Measurements from ENCODE around the gene RFFL.
"Not testable (repeated sequence)": the region's sequence is repeated elsewhere in the genome, so short reads cannot be mapped to it uniquely, and the experiment has no call there.

The RFFL gene

GRCh38 chr17:35101036-35101435 lies 37.5 kb upstream of the RFFL start:
- no peak overlapping the region for H3K4me3 ChIP-seq
- no peaks in the 10 kb centered on the region for H3K9me3 ChIP-seq
- intact Hi-C loops (cut with DNase I; ENCODE audit: low total_unique reads) = no loop called here
- H3K27me3 ChIP-seq = no peaks in the 10 kb centered on the region
- DNase-seq = no peak
- H3K36me3 ChIP-seq = peaks cover 15 to 78% (median 53%) of the 10 kb centered on the region in 3 donors
- no peak for TF ChIP-seq CTCF (IDR thresholded peaks at IDR 0.05)
- no peak overlapping the region for H3K27ac ChIP-seq
- H3K4me1 ChIP-seq = no peaks in the 10 kb centered on the region

- H3K9me3 ChIP-seq = no peaks in the 10 kb centered on the region
- H3K4me3 ChIP-seq = no peak overlapping the region
- no peak for DNase-seq
- no peaks in the 10 kb centered on the region for H3K4me1 ChIP-seq
- no peak overlapping the region for H3K27ac ChIP-seq
- H3K36me3 ChIP-seq = peaks cover 10 to 67% (median 47%) of the 10 kb centered on the region in 3 donors
- no peak for TF ChIP-seq CTCF (IDR thresholded peaks at IDR 0.05)
- intact Hi-C loops (cut with DNase I; ENCODE audit: low total_unique reads) = no loop called here
- no peaks in the 10 kb centered on the region for H3K27me3 ChIP-seq
Measured at GRCh38 chr17:35099908-35100307, 36.4 kb upstream of the RFFL start.

- intact Hi-C loops (cut with DNase I; ENCODE audit: low total_unique reads) = no loop called here
Measured at GRCh38 chr17:35097776-35098175, 34.3 kb upstream of the RFFL start.

GRCh38 chr17:35095741-35096140 lies 32.2 kb upstream of the RFFL start:
- no peak for TF ChIP-seq CTCF (IDR thresholded peaks at IDR 0.05)
- H3K27ac ChIP-seq = no peak overlapping the region
- intact Hi-C loops (cut with DNase I; ENCODE audit: low total_unique reads) = no loop called here

More at GRCh38 chr17:35097776-35098175, 34.3 kb upstream of the RFFL start:
- Histone ChIP-seq H3K27me3 (no peaks in the 10 kb centered on the region), H3K27ac (no peak overlapping the region), H3K9me3 (no peaks in the 10 kb centered on the region), H3K36me3 (peaks cover 10 to 50% (median 39%) of the 10 kb centered on the region in 3 donors), H3K4me1 (no peaks in the 10 kb centered on the region), H3K4me3 (no peak overlapping the region)
- no peak for TF ChIP-seq CTCF (IDR thresholded peaks at IDR 0.05)
- DNase-seq = no peak

GRCh38 chr17:35094902-35095301 lies 31.4 kb upstream of the RFFL start:
- DNase-seq = no peak
- intact Hi-C loops (cut with DNase I; ENCODE audit: low total_unique reads) = no loop called here
- no peak overlapping the region for H3K27ac ChIP-seq
- no peak overlapping the region for H3K4me3 ChIP-seq
- no peaks in the 10 kb centered on the region for H3K9me3 ChIP-seq
- peaks cover 7 to 22% (median 13%) of the 10 kb centered on the region in 3 donors for H3K36me3 ChIP-seq
- peaks cover 0 to under 1% (median under 1%) of the 10 kb centered on the region in 4 donors for H3K4me1 ChIP-seq
- H3K27me3 ChIP-seq = no peaks in the 10 kb centered on the region
- no peak for TF ChIP-seq CTCF (IDR thresholded peaks at IDR 0.05)

More at GRCh38 chr17:35095741-35096140, 32.2 kb upstream of the RFFL start:
- Histone ChIP-seq H3K4me1 (no peaks in the 10 kb centered on the region), H3K9me3 (no peaks in the 10 kb centered on the region), H3K27me3 (no peaks in the 10 kb centered on the region), H3K4me3 (no peak overlapping the region), H3K36me3 (peaks cover 10 to 31% (median 22%) of the 10 kb centered on the region in 3 donors)
- no peak for DNase-seq

GRCh38 chr17:35090707-35091106 lies 27.2 kb upstream of the RFFL start:
- H3K36me3 ChIP-seq; H3K27ac ChIP-seq; intact Hi-C loops (cut with DNase I; ENCODE audit: low total_unique reads); H3K27me3 ChIP-seq; DNase-seq; H3K9me3 ChIP-seq; H3K4me3 ChIP-seq: not testable (repeated sequence)
- peaks cover 0 to 24% (median 15%) of the 10 kb centered on the region in 4 donors for H3K4me1 ChIP-seq

Measured in tibial artery (tissue), 4 donors.